NCI-H146 treated with DMSO at 0.1 percent for 48 hours (cell line): ENCODE data around the gene SYT14.
A peak's percentile ranks its signal among the peaks of the same experiment; 100 is the strongest.
"Not testable (repeated sequence)": the region's sequence is repeated elsewhere in the genome, so short reads cannot be mapped to it uniquely, and the experiment has no call there.

Experiments used
- DNase-seq: peaks from one replicate; lab custom pipeline; 2025; ENCODE audit not compliant: unreplicated experiment; lab: John Stamatoyannopoulos, UW

SYT14 gene

GRCh38 chr1:209936125-209936524 lies 1.9 kb upstream of the SYT14 start:
- no peak for DNase-seq

- no peak for DNase-seq
Measured at GRCh38 chr1:209945377-209945776, 7.4 kb downstream of the SYT14 start.

- no peak for DNase-seq
Measured at GRCh38 chr1:209948155-209948554, 10.1 kb downstream of the SYT14 start.

GRCh38 chr1:209956116-209956515 lies 18.1 kb downstream of the SYT14 start:
- no peak for DNase-seq

GRCh38 chr1:209959623-209960022 lies 21.6 kb downstream of the SYT14 start:
- DNase-seq = no peak

GRCh38 chr1:209960926-209961325 lies 22.9 kb downstream of the SYT14 start:
- no peak for DNase-seq

GRCh38 chr1:209962388-209962787 lies 24.4 kb downstream of the SYT14 start:
- no peak for DNase-seq

- no peak for DNase-seq
Measured at GRCh38 chr1:209962856-209963255, 24.8 kb downstream of the SYT14 start.

- DNase-seq = no peak
Measured at GRCh38 chr1:209965996-209966395, 28.0 kb downstream of the SYT14 start.

GRCh38 chr1:209978721-209979120 lies 40.7 kb downstream of the SYT14 start:
- DNase-seq = not testable (repeated sequence)

GRCh38 chr1:209983953-209984352 lies 45.9 kb downstream of the SYT14 start:
- no peak for DNase-seq

- no peak for DNase-seq
Measured at GRCh38 chr1:209985002-209985401, 47.0 kb downstream of the SYT14 start.

GRCh38 chr1:209988706-209989105 lies 50.7 kb downstream of the SYT14 start:
- DNase-seq = no peak

- peak; percentile 28 for DNase-seq
Measured at GRCh38 chr1:209989525-209989924, 51.5 kb downstream of the SYT14 start.

- DNase-seq = no peak
Measured at GRCh38 chr1:209993061-209993830, 55.2 kb downstream of the SYT14 start.

GRCh38 chr1:209996348-209996747 lies 58.3 kb downstream of the SYT14 start:
- DNase-seq = no peak

- DNase-seq = no peak
Measured at GRCh38 chr1:209999005-209999404, 61.0 kb downstream of the SYT14 start.

GRCh38 chr1:210001751-210002150 lies 63.7 kb downstream of the SYT14 start:
- no peak for DNase-seq

GRCh38 chr1:210003501-210003900 lies 65.5 kb downstream of the SYT14 start:
- no peak for DNase-seq

GRCh38 chr1:210010161-210010560 lies 72.1 kb downstream of the SYT14 start:
- no peak for DNase-seq

- DNase-seq = no peak
Measured at GRCh38 chr1:210021145-210021860, 83.3 kb downstream of the SYT14 start.

- no peak for DNase-seq
Measured at GRCh38 chr1:210022044-210022443, 84.0 kb downstream of the SYT14 start.
